NCI-H510A treated with DMSO at 0.1 percent for 48 hours (cell line): ENCODE measurements around the gene RABGAP1L.
"Not testable (repeated sequence)": the region's sequence is repeated elsewhere in the genome, so short reads cannot be mapped to it uniquely, and the experiment has no call there.

ENCODE experiments used
- DNase-seq: peaks from one replicate; lab custom pipeline; 2025; lab: John Stamatoyannopoulos, UW

RABGAP1L gene

GRCh38 chr1:174297351-174297750 lies 138.0 kb downstream of the RABGAP1L start:
- DNase-seq: no peak

GRCh38 chr1:174301295-174302077 lies 142.2 kb downstream of the RABGAP1L start:
- DNase-seq: no peak

GRCh38 chr1:174308604-174309003 lies 149.3 kb downstream of the RABGAP1L start:
- no peak for DNase-seq

GRCh38 chr1:174309490-174309889 lies 150.2 kb downstream of the RABGAP1L start:
- DNase-seq: no peak

GRCh38 chr1:174314433-174314832 lies 155.1 kb downstream of the RABGAP1L start:
- DNase-seq: no peak

GRCh38 chr1:174315239-174315638 lies 155.9 kb downstream of the RABGAP1L start:
- no peak for DNase-seq

GRCh38 chr1:174320897-174321296 lies 161.6 kb downstream of the RABGAP1L start:
- DNase-seq: not testable (repeated sequence)

- no peak for DNase-seq
These were observed 163.0 kb downstream of the RABGAP1L start for GRCh38 chr1:174322202-174322862.

GRCh38 chr1:174324493-174324892 lies 165.2 kb downstream of the RABGAP1L start:
- no peak for DNase-seq

- DNase-seq: no peak
These were observed 165.6 kb downstream of the RABGAP1L start for GRCh38 chr1:174324939-174325338.

GRCh38 chr1:174326278-174326677 lies 167.0 kb downstream of the RABGAP1L start:
- no peak for DNase-seq

GRCh38 chr1:174333437-174333836 lies 174.1 kb downstream of the RABGAP1L start:
- no peak for DNase-seq

GRCh38 chr1:174337000-174337681 lies 177.8 kb downstream of the RABGAP1L start:
- no peak for DNase-seq

- DNase-seq: not testable (repeated sequence)
These were observed 181.1 kb downstream of the RABGAP1L start for GRCh38 chr1:174340404-174340803.

- DNase-seq: no peak
These were observed 184.8 kb downstream of the RABGAP1L start for GRCh38 chr1:174344162-174344561.

- no peak for DNase-seq
These were observed 192.8 kb downstream of the RABGAP1L start for GRCh38 chr1:174352117-174352516.

- DNase-seq: peak; percentile 56
These were observed 193.7 kb downstream of the RABGAP1L start for GRCh38 chr1:174352883-174353608.

GRCh38 chr1:174358344-174358743 lies 199.0 kb downstream of the RABGAP1L start:
- no peak for DNase-seq

GRCh38 chr1:174358786-174359453 lies 199.6 kb downstream of the RABGAP1L start:
- DNase-seq: peak; percentile 30

- DNase-seq: no peak
These were observed 200.1 kb downstream of the RABGAP1L start for GRCh38 chr1:174359454-174359805.

GRCh38 chr1:174364996-174365736 lies 205.8 kb downstream of the RABGAP1L start:
- DNase-seq: no peak
